HepG2 (cell line): ENCODE results near the gene SIRT6. TPM values are rescaled to one million over a fixed set of nuclear protein-coding genes. Genes with fewer than 3 reads are reported as not detected.

ENCODE experiments used
- ATAC-seq: fragments of 200-7000 bp; cut with Tn5 transposase; 3 replicates; pipeline ENCODE4 v1.9.1; 2020; ENCODE audit warnings: mild to moderate bottlenecking, moderate library complexity
- BruUV-seq: library from RNA; stranded (reverse); fragments of 400-500 nt; replicated peaks from 2 replicates; lab custom pipeline; 2021; lab: Mats Ljungman, UMichigan
- CTCF ChIA-PET: fragments of 300-600 bp; formaldehyde crosslinking; extraction: SDS; loops from one replicate; lab custom pipeline; 2021; ENCODE audit warnings: low total read pairs, inconsistent platforms, low intra/inter-chr PET ratio; lab: Yijun Ruan, JAX
- POLR2A ChIA-PET: fragments of 350-600 bp; sonication (Branson Sonifier 250); formaldehyde crosslinking; loops from one replicate; lab custom pipeline; 2020; ENCODE audit warnings: antibody characterized with exemption, inconsistent platforms; lab: Yijun Ruan, JAX
- DNase-seq: peaks from one replicate; pipeline ENCODE4 v3.0.0-alpha.2; 2015; ENCODE audit warnings: low spot score
- FAIRE-seq: peaks from 3 replicates; lab custom pipeline; 2011; peaks lifted over from hg19 to GRCh38; lab: Jason Lieb, UNC
- H2AFZ ChIP-seq: one replicate; pipeline ENCODE4 v1.6.1; 2011; ENCODE audit warnings: low read length, inconsistent platforms
- H3K27ac ChIP-seq: fragments of 300-600 bp; 3 replicates; pipeline ENCODE4 v1.8.0; 2011; ENCODE audit warnings: mixed run types, mild to moderate bottlenecking, mixed read lengths, low read length, inconsistent platforms; ENCODE audit not compliant: insufficient read depth; ENCODE audit errors: extremely low read length
- H3K27me3 ChIP-seq, 2 experiments: fragments of 200-600 bp in 1 of 2; 2 replicates in 1 of 2; 3 replicates in 1 of 2; pipeline versions ENCODE4 v1.6.0 to v1.8.0; 2011; ENCODE audit warnings: low read length in 2 of 2, mild to moderate bottlenecking in 2 of 2, moderate library complexity in 2 of 2, inconsistent platforms in 1 of 2; ENCODE audit not compliant: insufficient read depth in 2 of 2, control insufficient read depth in 1 of 2
- H3K36me3 ChIP-seq, 2 experiments: fragments of 200-600 bp in 1 of 2; replicated peaks in 1 of 2; 2 replicates in 1 of 2; 3 replicates in 1 of 2; pipeline versions ENCODE4 v1.5.1 to v1.8.0; 2011; ENCODE audit warnings: low read length in 2 of 2, inconsistent platforms in 1 of 2; ENCODE audit not compliant: insufficient read depth in 2 of 2, control insufficient read depth in 1 of 2
- H3K4me1 ChIP-seq: 2 replicates; pipeline ENCODE4 v1.5.1; 2012; ENCODE audit warnings: low read length, inconsistent platforms; ENCODE audit not compliant: insufficient read depth
- H3K4me2 ChIP-seq: 2 replicates; pipeline ENCODE4 v1.6.0; 2011; ENCODE audit warnings: low read depth, low read length, inconsistent platforms
- H3K4me3 ChIP-seq, 3 experiments: fragments of 200-600 bp in 1 of 3; sonication (generic), shearing (Covaris generic) in 1 of 3; replicated peaks in 1 of 3; 2 replicates each; pipeline ENCODE4 v1.5.1; 2011 to 2016; ENCODE audit warnings: low read length in 3 of 3, inconsistent platforms in 2 of 3, low read depth in 2 of 3, mild to moderate bottlenecking in 2 of 3, control low read depth in 1 of 3, mixed read lengths in 1 of 3; ENCODE audit not compliant: insufficient read depth in 1 of 3
- H3K79me2 ChIP-seq: one replicate; pipeline ENCODE4 v1.6.1; 2011; ENCODE audit warnings: low read length, inconsistent platforms; ENCODE audit not compliant: insufficient read depth
- H3K9ac ChIP-seq: 2 replicates; pipeline ENCODE4 v1.6.0; 2011; ENCODE audit warnings: mild to moderate bottlenecking, low read depth, low read length, inconsistent platforms; ENCODE audit not compliant: insufficient read depth
- H3K9me3 ChIP-seq: 2 replicates; pipeline ENCODE4 v1.5.1; 2012; ENCODE audit warnings: mild to moderate bottlenecking, low read length
- H4K20me1 ChIP-seq: 2 replicates; pipeline ENCODE4 v1.6.0; 2011; ENCODE audit warnings: inconsistent platforms, mild to moderate bottlenecking, low read length, moderate library complexity; ENCODE audit not compliant: insufficient read depth
- AGO1 ChIP-seq: fragments of 200-400 bp; formaldehyde crosslinking; IDR thresholded peaks from 2 replicates; pipeline ENCODE4 v1.6.1; 2017; ENCODE audit warnings: mild to moderate bottlenecking, low read depth, low read length, moderate library complexity; ENCODE audit not compliant: poor library complexity, severe bottlenecking
- KAT2B ChIP-seq: fragments of 150-350 bp; IDR thresholded peaks from 2 replicates; pipeline ENCODE4 v1.6.1; 2014; ENCODE audit warnings: low read depth, low read length, borderline replicate concordance
- NCOA2 ChIP-seq: sonication (generic); formaldehyde crosslinking; IDR thresholded peaks from 2 replicates; pipeline ENCODE4 v1.8.0; 2022; ENCODE audit warnings: inconsistent platforms
- NONO ChIP-seq, 2 experiments: fragments of 450-650 bp in 1 of 2; sonication (generic) in 1 of 2; formaldehyde crosslinking in 1 of 2; IDR thresholded peaks in 1 of 2; conservative IDR thresholded peaks in 1 of 2; 2 replicates each; pipeline versions ENCODE4 v1.6.1 to v1.8.0; 2017 to 2022; ENCODE audit warnings: mild to moderate bottlenecking in 1 of 2, missing genetic modification reagents in 1 of 2, moderate library complexity in 1 of 2
- NR2F1 ChIP-seq, 2 experiments: fragments of 450-650 bp in 1 of 2; formaldehyde crosslinking in 1 of 2; IDR thresholded peaks; 2 replicates each; pipeline versions ENCODE4 v1.5.0 to v1.6.1; 2016 to 2020; ENCODE audit warnings: mild to moderate bottlenecking in 1 of 2, missing compliant biosample characterization in 1 of 2, missing genetic modification reagents in 1 of 2, moderate library complexity in 1 of 2
- PBX2 ChIP-seq: IDR thresholded peaks from 2 replicates; pipeline ENCODE4 v1.6.1; 2016; ENCODE audit warnings: control low read depth
- ZBTB34 ChIP-seq: sonication (generic); formaldehyde crosslinking; IDR thresholded peaks from 2 replicates; pipeline ENCODE4 v1.8.0; 2022; ENCODE audit warnings: mild to moderate bottlenecking, missing genetic modification reagents
- ZFX ChIP-seq: sonication (generic); formaldehyde crosslinking; IDR thresholded peaks from 2 replicates; pipeline ENCODE4 v1.4.0; 2020; ENCODE audit warnings: mild to moderate bottlenecking, low read depth, missing genetic modification reagents, moderate library complexity
- ZMYM2 ChIP-seq: sonication (generic); formaldehyde crosslinking; IDR thresholded peaks from 2 replicates; pipeline ENCODE4 v1.8.0; 2022; ENCODE audit warnings: mild to moderate bottlenecking, missing genetic modification reagents
- ZNF501 ChIP-seq: sonication (generic); formaldehyde crosslinking; IDR thresholded peaks from 2 replicates; pipeline ENCODE4 v1.5.1; 2020; ENCODE audit warnings: mild to moderate bottlenecking, moderate library complexity, missing genetic modification reagents
- WGBS: methylation state at CpG from one replicate; pipeline ENCODE4 v1.1.6; 2017; ENCODE audit warnings: low lambda C conversion rate; 5-methylcytosine and 5-hydroxymethylcytosine counted together
- in situ Hi-C: cut with HindIII; loops from 2 replicates; pipeline ENCODE4 v1.10.0; 2017; ENCODE audit warnings: low pct_unique_long_range_greater_than_20kb; ENCODE audit not compliant: extremely low pct_ligation_motif_present
- intact Hi-C: fragments of 100-400 bp; cut with micrococcal nuclease; formaldehyde crosslinking; loops from one replicate; pipeline ENCODE4 v1.10.0; 2022; ENCODE audit not compliant: unreplicated experiment
- polyA plus RNA-seq, 8 experiments: library from polyadenylated mRNA; depleted of rRNA in 3 of 8; stranded (reverse) in 7 of 8; unstranded in 1 of 8; fragments of >200 nt; fragmentation: Illumina TruSeq in 4 of 8; extraction: Trizol in 4 of 8; gene quantifications; 2 replicates each; pipeline versions ENCODE4 v1.2.1 to v1.2.3, GENCODE V29; 2011 to 2016; ENCODE audit warnings: low read depth in 4 of 8, missing spikeins in 1 of 8, mixed read lengths in 1 of 8; ENCODE audit not compliant: insufficient read depth in 1 of 8
- total RNA-seq, 5 experiments: library from RNA; depleted of rRNA; stranded (reverse); fragments of >200 nt; fragmentation: Illumina TruSeq; extraction: Trizol; gene quantifications; 2 replicates each; pipeline ENCODE4 v1.2.3, GENCODE V29; 2016; ENCODE audit warnings: low read depth in 1 of 5
- TF ChIP-seq, protein P1 (sequence below): sonication (generic); formaldehyde crosslinking; IDR thresholded peaks from 2 replicates; pipeline ENCODE4 v1.5.0; 2020; ENCODE audit warnings: missing genetic modification reagents

SIRT6 gene
- total and polyA plus RNA-seq, 2 of the 13 experiments (the other 11 are each of a cell fraction or from before 2014, with no cell fraction given) = 11.0 to 18.4 TPM

DNA sequence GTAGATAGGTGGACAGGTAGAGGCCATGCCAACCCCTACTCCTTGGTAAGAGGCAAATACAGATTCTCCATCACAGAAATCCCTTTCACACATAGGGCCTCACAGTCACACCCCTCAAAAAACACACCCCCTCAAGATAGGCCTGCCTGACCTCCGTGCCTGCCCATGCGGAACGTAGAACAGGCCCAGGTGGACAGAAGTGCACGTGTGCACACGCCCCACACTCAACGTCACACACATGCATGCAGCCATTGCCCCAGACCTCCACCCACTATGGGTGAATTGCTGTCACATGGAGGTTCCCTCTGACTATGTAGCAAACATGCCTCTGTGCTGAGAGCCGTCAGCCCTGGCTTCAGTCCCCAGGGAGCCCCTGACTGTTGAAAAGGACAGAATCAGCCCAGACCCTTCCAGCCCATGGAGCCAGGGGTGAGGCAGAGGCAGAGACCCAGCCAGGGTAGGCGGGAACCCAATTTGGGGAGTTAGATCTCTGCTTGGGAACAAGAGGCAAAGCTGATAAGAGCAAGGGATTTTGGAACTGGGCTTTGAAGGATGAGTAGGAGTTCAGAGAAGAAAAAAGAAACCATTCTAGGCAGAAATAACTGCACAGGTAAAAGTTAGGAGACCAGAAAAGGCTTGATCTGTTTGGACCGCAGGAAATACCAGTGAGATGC is 3.2 kb upstream of the SIRT6 start:
- Histone ChIP-seq H3K79me2 (no peaks in the 10 kb centered on the region), H3K4me2 (no peak overlapping the region), H3K27me3 (no peaks in the 10 kb centered on the region; a peak in 1 of 5 replicates)
- BruUV-seq = no TSS peak
- TF ChIP-seq NR2F1 (CRISPR knock-in tag; IDR thresholded peaks at IDR 0.05) (no peak), ZNF501 (CRISPR knock-in tag) (no peak), KAT2B (no peak), NCOA2 (CRISPR knock-in tag) (no peak), ZMYM2 (CRISPR knock-in tag) (no peak), AGO1 (no peak), PBX2 (CRISPR knock-in tag) (no peak), ZFX (CRISPR knock-in tag) (no peak), NONO (IDR thresholded peaks at IDR 0.05) (no peak), NONO (CRISPR knock-in tag; conservative IDR thresholded peaks at IDR 0.05) (no peak), ZBTB34 (CRISPR knock-in tag) (no peak)
- TF ChIP-seq, protein P1, sequence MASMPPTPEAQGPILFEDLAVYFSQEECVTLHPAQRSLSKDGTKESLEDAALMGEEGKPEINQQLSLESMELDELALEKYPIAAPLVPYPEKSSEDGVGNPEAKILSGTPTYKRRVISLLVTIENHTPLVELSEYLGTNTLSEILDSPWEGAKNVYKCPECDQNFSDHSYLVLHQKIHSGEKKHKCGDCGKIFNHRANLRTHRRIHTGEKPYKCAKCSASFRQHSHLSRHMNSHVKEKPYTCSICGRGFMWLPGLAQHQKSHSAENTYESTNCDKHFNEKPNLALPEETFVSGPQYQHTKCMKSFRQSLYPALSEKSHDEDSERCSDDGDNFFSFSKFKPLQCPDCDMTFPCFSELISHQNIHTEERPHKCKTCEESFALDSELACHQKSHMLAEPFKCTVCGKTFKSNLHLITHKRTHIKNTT (CRISPR knock-in tag) = no peak
- TF ChIP-seq, all 625 proteins: peak for 0
- ChIA-PET CTCF (interaction anchor here (1.2 to 2.3 kb wide), 4 partner anchors 14 to 45 kb away, joined by 3 to 15 read pairs (median 6); no protein-coding TSS in a partner anchor), POLR2A (no interaction called here)
- no peak overlapping the region for H3K27ac ChIP-seq
- H3K4me1 ChIP-seq = peaks cover 37% of the 10 kb centered on the region
- no peak for DNase-seq
- intact Hi-C loops = loop anchor here (5.0 kb wide), 1 partner anchor 43 kb away; no protein-coding TSS in a partner anchor
- H3K9me3 ChIP-seq = no peaks in the 10 kb centered on the region
- H4K20me1 ChIP-seq = no peaks in the 10 kb centered on the region
- no peak overlapping the region for H3K9ac ChIP-seq
- no peak overlapping the region for H3K4me3 ChIP-seq
- no peak for FAIRE-seq
- in situ Hi-C loops = no loop called here
- ATAC-seq = no peak
- WGBS = 29% methylated on average over 6 of the region's 9 CpGs
- H2AFZ ChIP-seq = no peak overlapping the region
- H3K36me3 ChIP-seq = no peaks in the 10 kb centered on the region
